HL-60 (cell line): ENCODE results near the gene PLEKHG5.

ENCODE experiments used
- DNase-seq, 2 experiments: peaks; one replicate each; pipeline ENCODE4 v3.0.0-alpha.2; 2010 to 2020; ENCODE audit warnings: low read depth in 1 of 2, low spot score in 1 of 2
- H3K27ac ChIP-seq: fragments of 250-450 bp; sonication (Bioruptor Pico); replicated peaks from 2 replicates; pipeline ENCODE4 v1.5.1; 2020; ENCODE audit warnings: mild to moderate bottlenecking, moderate library complexity
- H3K27me3 ChIP-seq: fragments of 250-450 bp; sonication (Bioruptor Pico); 2 replicates; pipeline ENCODE4 v1.5.1; 2021; ENCODE audit warnings: mild to moderate bottlenecking, moderate library complexity; ENCODE audit not compliant: insufficient read depth, poor library complexity, severe bottlenecking
- H3K4me3 ChIP-seq: replicated peaks from 2 replicates; pipeline ENCODE4 v1.5.1; 2011; ENCODE audit warnings: mild to moderate bottlenecking, control low read depth, low read length; ENCODE audit not compliant: insufficient read depth
- CTCF ChIP-seq: IDR thresholded peaks from one replicate; pipeline ENCODE4 v1.5.1; 2011; ENCODE audit warnings: low read length, control low read depth, inconsistent platforms; ENCODE audit not compliant: insufficient read depth
- GABPA ChIP-seq: IDR thresholded peaks from 2 replicates; pipeline ENCODE4 v1.6.1; 2012; ENCODE audit warnings: low read depth
- POLR2AphosphoS5 ChIP-seq: IDR thresholded peaks from 2 replicates; pipeline ENCODE4 v1.6.1; 2012; ENCODE audit warnings: low read depth
- REST ChIP-seq: IDR thresholded peaks from 2 replicates; pipeline ENCODE4 v1.6.1; 2012; ENCODE audit warnings: low read depth; ENCODE audit not compliant: insufficient replicate concordance
- SPI1 ChIP-seq: IDR thresholded peaks from 2 replicates; pipeline ENCODE4 v1.6.1; 2012; ENCODE audit warnings: low read depth, mild to moderate bottlenecking, borderline replicate concordance

PLEKHG5 gene

GRCh38 chr1:6426972-6427350 lies 64.5 kb downstream of the PLEKHG5 start:
- DNase-seq, result no peak
- H3K4me3 ChIP-seq, result no peak overlapping the region
- TF ChIP-seq CTCF (no peak), GABPA (no peak), POLR2AphosphoS5 (no peak), SPI1 (no peak), REST (no peak)
- no peak overlapping the region for H3K27ac ChIP-seq
- peaks cover 59% of the 10 kb centered on the region for H3K27me3 ChIP-seq

- DNase-seq, result no peak
- Histone ChIP-seq H3K4me3 (no peak overlapping the region), H3K27ac (no peak overlapping the region), H3K27me3 (peaks cover 65% of the 10 kb centered on the region)
- TF ChIP-seq POLR2AphosphoS5 (no peak), SPI1 (no peak), REST (no peak), GABPA (no peak), CTCF (no peak)
These were observed 65.0 kb downstream of the PLEKHG5 start for GRCh38 chr1:6426277-6426971.

- TF ChIP-seq GABPA (no peak), CTCF (no peak), SPI1 (no peak), REST (no peak), POLR2AphosphoS5 (no peak)
- no peak overlapping the region for H3K27ac ChIP-seq
- H3K27me3 ChIP-seq, result peaks cover 70% of the 10 kb centered on the region
- DNase-seq, result no peak
- no peak overlapping the region for H3K4me3 ChIP-seq
These were observed 65.8 kb downstream of the PLEKHG5 start for GRCh38 chr1:6425658-6426057.
